IMR-90 (cell line): Measurements from ENCODE around the gene CYP2B6. TPM values are rescaled to one million over a fixed set of nuclear protein-coding genes. Genes with fewer than 3 reads are reported as not detected.

Experiments
- ATAC-seq: fragments of 200-7000 bp; cut with Tn5 transposase; 2 replicates; pipeline ENCODE4 v1.9.1; 2020; ENCODE audit warnings: low read depth, mild to moderate bottlenecking, moderate library complexity
- BruUV-seq: library from RNA; stranded (reverse); fragments of 400-500 nt; replicated peaks from 2 replicates; lab custom pipeline; 2021; lab: Mats Ljungman, UMichigan
- CTCF ChIA-PET: fragments of 300-600 bp; formaldehyde crosslinking; extraction: SDS; loops from one replicate; lab custom pipeline; 2021; ENCODE audit warnings: antibody characterized with exemption; lab: Yijun Ruan, JAX
- POLR2A ChIA-PET: fragments of 300-600 bp; sonication (Branson Sonifier 250); formaldehyde crosslinking; loops from one replicate; lab custom pipeline; 2022; ENCODE audit warnings: antibody characterized with exemption; ENCODE audit not compliant: unreplicated experiment; lab: Charles Lee
- DNase-seq: peaks from one replicate; pipeline ENCODE4 v3.0.0; 2013
- H2AFZ ChIP-seq: replicated peaks from 2 replicates; pipeline ENCODE3; 2013; ENCODE audit warnings: low read length, mild to moderate bottlenecking; ENCODE audit not compliant: poor library complexity
- H2AK5ac ChIP-seq: 2 replicates; pipeline ENCODE4 v1.6.1; 2013; ENCODE audit warnings: low read depth, low read length, inconsistent platforms
- H2AK9ac ChIP-seq: replicated peaks from 2 replicates; pipeline ENCODE3; 2013; ENCODE audit warnings: mild to moderate bottlenecking, low read depth, low read length, moderate library complexity; ENCODE audit not compliant: poor library complexity
- H2BK120ac ChIP-seq: 2 replicates; pipeline ENCODE4 v1.6.1; 2013; ENCODE audit warnings: low read depth, low read length, inconsistent platforms
- H2BK15ac ChIP-seq: 3 replicates; pipeline ENCODE4 v1.6.1; 2013; ENCODE audit warnings: low read depth, low read length, inconsistent platforms
- H2BK20ac ChIP-seq: 2 replicates; pipeline ENCODE4 v1.6.1; 2013; ENCODE audit warnings: low read depth, mild to moderate bottlenecking, inconsistent platforms, low read length, moderate library complexity
- H2BK5ac ChIP-seq: 2 replicates; pipeline ENCODE4 v1.6.1; 2013; ENCODE audit warnings: mild to moderate bottlenecking, low read depth, low read length, inconsistent platforms; ENCODE audit not compliant: poor library complexity, severe bottlenecking
- H3K14ac ChIP-seq: replicated peaks from 2 replicates; pipeline ENCODE4 v1.6.1; 2013; ENCODE audit warnings: low read depth, low read length, inconsistent platforms
- H3K18ac ChIP-seq: 2 replicates; pipeline ENCODE4 v1.6.1; 2013; ENCODE audit warnings: low read depth, low read length, control low read depth
- H3K23ac ChIP-seq: 2 replicates; pipeline ENCODE4 v1.6.1; 2013; ENCODE audit warnings: low read depth, low read length, inconsistent platforms
- H3K27ac ChIP-seq: 2 replicates; pipeline ENCODE4 v1.5.1; 2013; ENCODE audit warnings: mild to moderate bottlenecking, control low read depth, low read length; ENCODE audit not compliant: insufficient read depth
- H3K27me3 ChIP-seq: 2 replicates; pipeline ENCODE4 v1.6.1; 2013; ENCODE audit warnings: low read length; ENCODE audit not compliant: control insufficient read depth, insufficient read depth
- H3K36me3 ChIP-seq: 2 replicates; pipeline ENCODE4 v1.6.1; 2013; ENCODE audit warnings: low read length, mixed read lengths; ENCODE audit not compliant: control insufficient read depth, insufficient read depth
- H3K4ac ChIP-seq: 2 replicates; pipeline ENCODE4 v1.6.1; 2013; ENCODE audit warnings: low read depth, low read length, inconsistent platforms
- H3K4me1 ChIP-seq: 2 replicates; pipeline ENCODE4 v1.6.1; 2013; ENCODE audit warnings: low read length, mixed read lengths; ENCODE audit not compliant: control insufficient read depth, insufficient read depth
- H3K4me2 ChIP-seq: 2 replicates; pipeline ENCODE4 v1.6.1; 2013; ENCODE audit warnings: low read depth, mild to moderate bottlenecking, control low read depth, low read length, moderate library complexity
- H3K4me3 ChIP-seq: 2 replicates; pipeline ENCODE4 v1.5.1; 2013; ENCODE audit warnings: low read depth, mild to moderate bottlenecking, control low read depth, low read length, moderate library complexity; ENCODE audit not compliant: insufficient read depth
- H3K56ac ChIP-seq: 2 replicates; pipeline ENCODE4 v1.6.1; 2013; ENCODE audit warnings: low read length, inconsistent platforms; ENCODE audit not compliant: insufficient read depth; ENCODE audit errors: extremely low read depth
- H3K79me1 ChIP-seq, 2 experiments: 2 replicates each; pipeline ENCODE4 v1.6.1; 2013; ENCODE audit warnings: low read length in 2 of 2, inconsistent platforms in 1 of 2, low read depth in 1 of 2
- H3K9ac ChIP-seq: 2 replicates; pipeline ENCODE4 v1.6.1; 2013; ENCODE audit warnings: low read depth, low read length, control low read depth
- H3K9me1 ChIP-seq: 2 replicates; pipeline ENCODE4 v1.6.1; 2013; ENCODE audit warnings: low read length, inconsistent platforms; ENCODE audit not compliant: insufficient read depth
- H3K9me3 ChIP-seq: 2 replicates; pipeline ENCODE4 v1.6.1; 2013; ENCODE audit warnings: low read length; ENCODE audit not compliant: control insufficient read depth, insufficient read depth
- H4K20me1 ChIP-seq: 2 replicates; pipeline ENCODE4 v1.6.1; 2013; ENCODE audit warnings: low read length, inconsistent platforms; ENCODE audit not compliant: insufficient read depth
- H4K5ac ChIP-seq: 2 replicates; pipeline ENCODE4 v1.6.1; 2013; ENCODE audit warnings: mild to moderate bottlenecking, low read depth, low read length, control low read depth
- H4K8ac ChIP-seq, 2 experiments: 2 replicates each; pipeline ENCODE4 v1.6.1; 2013; ENCODE audit warnings: low read depth in 2 of 2, low read length in 2 of 2, control low read depth in 1 of 2, inconsistent platforms in 1 of 2
- H4K91ac ChIP-seq: 2 replicates; pipeline ENCODE4 v1.6.1; 2013; ENCODE audit warnings: low read depth, low read length, inconsistent platforms; ENCODE audit not compliant: insufficient read depth
- BHLHE40 ChIP-seq: fragments of 150-350 bp; IDR thresholded peaks from 2 replicates; pipeline ENCODE4 v1.6.1; 2016; ENCODE audit warnings: mild to moderate bottlenecking, low read depth, low read length
- CEBPB ChIP-seq: IDR thresholded peaks from 2 replicates; pipeline ENCODE4 v1.6.1; 2012; ENCODE audit warnings: low read depth, low read length, improper control_type of control experiment
- FOS ChIP-seq: fragments of 150-350 bp; IDR thresholded peaks from 2 replicates; pipeline ENCODE4 v1.6.1; 2016; ENCODE audit warnings: low read depth, low read length
- MAZ ChIP-seq: IDR thresholded peaks from 2 replicates; pipeline ENCODE4 v1.6.1; 2012; ENCODE audit warnings: low read depth, mild to moderate bottlenecking, low read length, improper control_type of control experiment, moderate library complexity, borderline replicate concordance
- MXI1 ChIP-seq: IDR thresholded peaks from 2 replicates; pipeline ENCODE4 v1.6.1; 2012; ENCODE audit warnings: low read depth, mild to moderate bottlenecking, low read length, moderate library complexity, borderline replicate concordance
- POLR2A ChIP-seq: IDR thresholded peaks from 2 replicates; pipeline ENCODE4 v1.6.1; 2012; ENCODE audit warnings: mild to moderate bottlenecking, low read depth, low read length
- RAD21 ChIP-seq: IDR thresholded peaks from 2 replicates; pipeline ENCODE4 v1.6.1; 2012; ENCODE audit warnings: low read length, improper control_type of control experiment
- RCOR1 ChIP-seq: IDR thresholded peaks from 2 replicates; pipeline ENCODE4 v1.6.1; 2012; ENCODE audit warnings: mild to moderate bottlenecking, low read length, improper control_type of control experiment; ENCODE audit not compliant: insufficient replicate concordance
- RFX5 ChIP-seq: IDR thresholded peaks from 2 replicates; pipeline ENCODE4 v1.8.0; 2012; ENCODE audit warnings: low read depth, mild to moderate bottlenecking, low read length, moderate library complexity
- SMC3 ChIP-seq: fragments of 150-350 bp; IDR thresholded peaks from 2 replicates; pipeline ENCODE4 v1.6.1; 2016; ENCODE audit warnings: low read depth, mild to moderate bottlenecking, antibody characterized with exemption, low read length, moderate library complexity
- WGBS, 2 experiments: methylation state at CpG; one replicate each; pipeline versions ENCODE4 v1.1.5 to v1.1.7; 2013; ENCODE audit warnings: missing lambda C conversion rate in 2 of 2; ENCODE audit not compliant: insufficient read length in 1 of 2; ENCODE audit errors: extremely low coverage in 2 of 2; 5-methylcytosine and 5-hydroxymethylcytosine counted together
- dilution Hi-C: fragments of 300-500 bp; cut with HindIII; formaldehyde crosslinking; loops from one replicate; pipeline ENCODE4 v1.14.3; 2018; ENCODE audit warnings: low sequenced_read_pairs; ENCODE audit not compliant: unreplicated experiment
- in situ Hi-C: fragments of 300-500 bp; cut with MboI; formaldehyde crosslinking; loops from 3 replicates; pipeline ENCODE4 v1.14.3; 2019; ENCODE audit warnings: low sequenced_read_pairs, inconsistent platforms, mixed read lengths
- intact Hi-C: fragments of 100-400 bp; cut with micrococcal nuclease; formaldehyde crosslinking; loops from 2 replicates; pipeline ENCODE4 v1.10.0; 2022
- polyA plus RNA-seq, 3 experiments: library from polyadenylated mRNA; depleted of rRNA; stranded (reverse); fragments of >200 nt; gene quantifications; 2 replicates each; pipeline ENCODE4 v1.2.3, GENCODE V29; 2012; ENCODE audit warnings: low replicate concordance in 1 of 3
- total RNA-seq: library from RNA; depleted of rRNA; stranded (reverse); fragments of >200 nt; gene quantifications from 2 replicates; pipeline ENCODE4 v1.2.3, GENCODE V29; 2012
- TF ChIP-seq, protein P1 (sequence below): conservative IDR thresholded peaks from 2 replicates; pipeline ENCODE4 v1.5.1; 2012; ENCODE audit warnings: mild to moderate bottlenecking, low read depth, low read length, improper control_type of control experiment
- TF ChIP-seq, protein P2 (sequence below): fragments of 150-350 bp; IDR thresholded peaks from 2 replicates; pipeline ENCODE4 v1.6.1; 2016; ENCODE audit warnings: low read depth, mild to moderate bottlenecking, low read length, moderate library complexity, borderline replicate concordance
- TF ChIP-seq, protein P3 (sequence below): fragments of 150-350 bp; IDR thresholded peaks from 2 replicates; pipeline ENCODE4 v1.6.1; 2017; ENCODE audit warnings: mild to moderate bottlenecking, antibody characterized with exemption, low read length, low read depth

The CYP2B6 gene
- total and polyA plus RNA-seq, 2 of the 4 experiments (the other 2 are of a cell fraction): not detected

DNA sequence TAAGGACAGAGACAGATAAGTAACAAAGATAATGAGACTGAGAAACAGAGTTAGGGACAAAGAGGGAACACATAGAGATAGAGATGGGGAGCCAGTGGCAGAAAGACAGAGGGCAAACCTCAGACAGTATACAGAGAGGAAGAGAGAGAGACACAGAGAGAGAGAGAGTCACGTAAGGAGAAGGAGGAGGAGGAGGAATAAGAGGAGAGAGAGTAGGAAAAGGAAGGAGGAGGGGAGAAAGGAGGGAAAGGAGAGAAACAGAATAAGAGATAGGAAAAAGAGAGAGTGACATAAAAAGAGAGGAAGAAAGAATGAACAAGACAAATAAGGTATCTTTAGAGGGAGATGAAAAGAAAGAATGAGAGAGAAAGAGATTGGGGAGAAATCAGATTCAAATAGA lies 23.6 kb downstream of the CYP2B6 start:
- POLR2A ChIA-PET: no interaction called here
- Histone ChIP-seq H4K91ac (no peak overlapping the region), H3K9me3 (no peaks in the 10 kb centered on the region), H3K4me3 (no peak overlapping the region), H3K4me2 (no peak overlapping the region), H3K27ac (no peak overlapping the region), H4K5ac (no peak overlapping the region), H3K36me3 (no peaks in the 10 kb centered on the region), H3K4me1 (no peaks in the 10 kb centered on the region), H4K20me1 (no peaks in the 10 kb centered on the region), H3K23ac (no peak overlapping the region), H3K18ac (no peak overlapping the region), H3K56ac (no peak overlapping the region), H2AFZ (no peak overlapping the region), H3K27me3 (peaks cover 3% of the 10 kb centered on the region; the same call in 1 of the 2 replicates), H2BK120ac (no peak overlapping the region), H2BK15ac (no peak overlapping the region), H2BK20ac (no peak overlapping the region), H3K9ac (no peak overlapping the region), H3K4ac (no peak overlapping the region), H3K9me1 (no peaks in the 10 kb centered on the region), H2BK5ac (no peak overlapping the region), H4K8ac (no peak overlapping the region), H3K14ac (no peak overlapping the region), H2AK9ac (no peak overlapping the region), H2AK5ac (no peak overlapping the region), H3K79me1 (no peaks in the 10 kb centered on the region)
- intact Hi-C loops: no loop called here
- TF ChIP-seq, protein P1, sequence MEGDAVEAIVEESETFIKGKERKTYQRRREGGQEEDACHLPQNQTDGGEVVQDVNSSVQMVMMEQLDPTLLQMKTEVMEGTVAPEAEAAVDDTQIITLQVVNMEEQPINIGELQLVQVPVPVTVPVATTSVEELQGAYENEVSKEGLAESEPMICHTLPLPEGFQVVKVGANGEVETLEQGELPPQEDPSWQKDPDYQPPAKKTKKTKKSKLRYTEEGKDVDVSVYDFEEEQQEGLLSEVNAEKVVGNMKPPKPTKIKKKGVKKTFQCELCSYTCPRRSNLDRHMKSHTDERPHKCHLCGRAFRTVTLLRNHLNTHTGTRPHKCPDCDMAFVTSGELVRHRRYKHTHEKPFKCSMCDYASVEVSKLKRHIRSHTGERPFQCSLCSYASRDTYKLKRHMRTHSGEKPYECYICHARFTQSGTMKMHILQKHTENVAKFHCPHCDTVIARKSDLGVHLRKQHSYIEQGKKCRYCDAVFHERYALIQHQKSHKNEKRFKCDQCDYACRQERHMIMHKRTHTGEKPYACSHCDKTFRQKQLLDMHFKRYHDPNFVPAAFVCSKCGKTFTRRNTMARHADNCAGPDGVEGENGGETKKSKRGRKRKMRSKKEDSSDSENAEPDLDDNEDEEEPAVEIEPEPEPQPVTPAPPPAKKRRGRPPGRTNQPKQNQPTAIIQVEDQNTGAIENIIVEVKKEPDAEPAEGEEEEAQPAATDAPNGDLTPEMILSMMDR: no peak
- TF ChIP-seq RAD21 (no peak), RFX5 (no peak), FOS (no peak), CEBPB (no peak), MAZ (no peak), POLR2A (no peak), MXI1 (no peak), SMC3 (no peak), BHLHE40 (no peak), RCOR1 (no peak)
- TF ChIP-seq, protein P2, sequence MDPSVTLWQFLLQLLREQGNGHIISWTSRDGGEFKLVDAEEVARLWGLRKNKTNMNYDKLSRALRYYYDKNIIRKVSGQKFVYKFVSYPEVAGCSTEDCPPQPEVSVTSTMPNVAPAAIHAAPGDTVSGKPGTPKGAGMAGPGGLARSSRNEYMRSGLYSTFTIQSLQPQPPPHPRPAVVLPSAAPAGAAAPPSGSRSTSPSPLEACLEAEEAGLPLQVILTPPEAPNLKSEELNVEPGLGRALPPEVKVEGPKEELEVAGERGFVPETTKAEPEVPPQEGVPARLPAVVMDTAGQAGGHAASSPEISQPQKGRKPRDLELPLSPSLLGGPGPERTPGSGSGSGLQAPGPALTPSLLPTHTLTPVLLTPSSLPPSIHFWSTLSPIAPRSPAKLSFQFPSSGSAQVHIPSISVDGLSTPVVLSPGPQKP: no peak
- TF ChIP-seq, protein P3, sequence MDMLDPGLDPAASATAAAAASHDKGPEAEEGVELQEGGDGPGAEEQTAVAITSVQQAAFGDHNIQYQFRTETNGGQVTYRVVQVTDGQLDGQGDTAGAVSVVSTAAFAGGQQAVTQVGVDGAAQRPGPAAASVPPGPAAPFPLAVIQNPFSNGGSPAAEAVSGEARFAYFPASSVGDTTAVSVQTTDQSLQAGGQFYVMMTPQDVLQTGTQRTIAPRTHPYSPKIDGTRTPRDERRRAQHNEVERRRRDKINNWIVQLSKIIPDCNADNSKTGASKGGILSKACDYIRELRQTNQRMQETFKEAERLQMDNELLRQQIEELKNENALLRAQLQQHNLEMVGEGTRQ: no peak
- CTCF ChIA-PET: no interaction called here
- dilution Hi-C loops: no loop called here
- ATAC-seq: no peak
- in situ Hi-C loops: no loop called here
- no TSS peak for BruUV-seq
- 17% methylated on average over 1 of the region's 1 CpG; no CpG with 5 or more reads in 1 of the 2 experiments for WGBS, 2 experiments
- DNase-seq: no peak
